H9 (cell line): ENCODE measurements around the gene RABGAP1. TPM values are rescaled to one million over a fixed set of nuclear protein-coding genes. Genes with fewer than 3 reads are reported as not detected.

ENCODE experiments used
- DNase-seq: peaks from one replicate; pipeline ENCODE4 v3.0.0-alpha.2; 2017
- H2AFZ ChIP-seq: one replicate; pipeline ENCODE4 v1.6.1; 2013; ENCODE audit warnings: mild to moderate bottlenecking, low read length, control low read depth, moderate library complexity
- H2AK5ac ChIP-seq: 2 replicates; pipeline ENCODE4 v1.6.1; 2013; ENCODE audit warnings: low read length, control low read depth, mixed read lengths; ENCODE audit not compliant: insufficient read length
- H2BK120ac ChIP-seq: one replicate; pipeline ENCODE4 v1.6.1; 2013; ENCODE audit warnings: low read depth, mild to moderate bottlenecking, low read length, control low read depth, inconsistent platforms; ENCODE audit not compliant: poor library complexity, severe bottlenecking
- H2BK12ac ChIP-seq: 2 replicates; pipeline ENCODE4 v1.6.1; 2013; ENCODE audit warnings: low read length, control low read depth, mixed read lengths, low read depth; ENCODE audit not compliant: insufficient read length
- H2BK15ac ChIP-seq: 2 replicates; pipeline ENCODE4 v1.6.1; 2013; ENCODE audit warnings: low read depth, low read length, control low read depth
- H2BK20ac ChIP-seq: one replicate; pipeline ENCODE4 v1.6.1; 2013; ENCODE audit warnings: low read depth, mild to moderate bottlenecking, low read length, control low read depth, inconsistent platforms; ENCODE audit not compliant: poor library complexity, severe bottlenecking
- H2BK5ac ChIP-seq: 2 replicates; pipeline ENCODE4 v1.6.1; 2013; ENCODE audit warnings: low read length, control low read depth, mixed read lengths; ENCODE audit not compliant: insufficient read length
- H3K14ac ChIP-seq: 2 replicates; pipeline ENCODE4 v1.6.1; 2013; ENCODE audit warnings: low read length, control low read depth; ENCODE audit not compliant: insufficient read depth
- H3K18ac ChIP-seq: 2 replicates; pipeline ENCODE4 v1.6.1; 2013; ENCODE audit warnings: low read depth, mild to moderate bottlenecking, mixed read lengths, low read length, control low read depth; ENCODE audit not compliant: insufficient read length
- H3K23ac ChIP-seq: 2 replicates; pipeline ENCODE4 v1.6.1; 2013; ENCODE audit warnings: low read length, control low read depth, mixed read lengths, low read depth; ENCODE audit not compliant: insufficient read length
- H3K23me2 ChIP-seq: 2 replicates; pipeline ENCODE4 v1.6.1; 2013; ENCODE audit warnings: low read depth, mild to moderate bottlenecking, mixed read lengths, low read length, control low read depth; ENCODE audit not compliant: insufficient read length, poor library complexity, severe bottlenecking
- H3K27ac ChIP-seq: 2 replicates; pipeline ENCODE4 v1.5.1; 2013; ENCODE audit warnings: low read length, control low read depth, mixed read lengths, low read depth; ENCODE audit not compliant: insufficient read length
- H3K27me3 ChIP-seq: 2 replicates; pipeline ENCODE4 v1.6.1; 2013; ENCODE audit warnings: low read length, control low read depth, inconsistent platforms; ENCODE audit not compliant: insufficient read depth
- H3K4ac ChIP-seq: 2 replicates; pipeline ENCODE4 v1.6.1; 2013; ENCODE audit warnings: low read depth, mild to moderate bottlenecking, control low read depth, inconsistent platforms, low read length, moderate library complexity
- H3K4me1 ChIP-seq: 2 replicates; pipeline ENCODE4 v1.6.1; 2013; ENCODE audit warnings: low read length, control low read depth, inconsistent platforms; ENCODE audit not compliant: insufficient read depth
- H3K4me2 ChIP-seq: 2 replicates; pipeline ENCODE4 v1.6.1; 2013; ENCODE audit warnings: low read length, control low read depth, mixed read lengths; ENCODE audit not compliant: insufficient read length, insufficient read depth
- H3K56ac ChIP-seq: 2 replicates; pipeline ENCODE4 v1.6.1; 2013; ENCODE audit warnings: low read depth, mild to moderate bottlenecking, mixed read lengths, low read length, control low read depth; ENCODE audit not compliant: insufficient read length
- H3K79me1 ChIP-seq: 2 replicates; pipeline ENCODE4 v1.6.1; 2013; ENCODE audit warnings: low read depth, mild to moderate bottlenecking, moderate library complexity, low read length, control low read depth, inconsistent platforms; ENCODE audit not compliant: insufficient read depth, poor library complexity, severe bottlenecking
- H3K79me2 ChIP-seq: 2 replicates; pipeline ENCODE4 v1.6.1; 2013; ENCODE audit warnings: low read length, control low read depth, inconsistent platforms; ENCODE audit not compliant: insufficient read depth
- H3K9ac ChIP-seq: 2 replicates; pipeline ENCODE4 v1.6.1; 2013; ENCODE audit warnings: low read length, control low read depth, mixed read lengths; ENCODE audit not compliant: insufficient read length; ENCODE audit errors: extremely low read depth
- H3K9me3 ChIP-seq: one replicate; pipeline ENCODE4 v1.6.1; 2013; ENCODE audit warnings: low read depth, low read length, inconsistent platforms; ENCODE audit not compliant: control insufficient read depth
- H3T11ph ChIP-seq: one replicate; pipeline ENCODE4 v1.6.1; 2013; ENCODE audit warnings: mild to moderate bottlenecking, low read length, control low read depth, inconsistent platforms
- H4K20me1 ChIP-seq: one replicate; pipeline ENCODE4 v1.6.1; 2013; ENCODE audit not compliant: control insufficient read depth, insufficient read length, insufficient read depth
- H4K5ac ChIP-seq: 2 replicates; pipeline ENCODE4 v1.6.1; 2013; ENCODE audit warnings: low read depth, mild to moderate bottlenecking, mixed read lengths, low read length, control low read depth; ENCODE audit not compliant: insufficient read length
- H4K8ac ChIP-seq: replicated peaks from 2 replicates; pipeline ENCODE4 v1.6.1; 2013; ENCODE audit warnings: low read length, control low read depth, mixed read lengths, low read depth; ENCODE audit not compliant: insufficient read length
- H4K91ac ChIP-seq: 2 replicates; pipeline ENCODE4 v1.6.1; 2013; ENCODE audit warnings: low read depth, mild to moderate bottlenecking, moderate library complexity, mixed read lengths, low read length, control low read depth; ENCODE audit not compliant: insufficient read length
- H3K27ac Mint-ChIP-seq, 3 experiments: 2 replicates in 2 of 3; 3 replicates in 1 of 3; pipeline ENCODE4 v1.8.0; 2020 to 2021; ENCODE audit warnings: mixed read lengths in 3 of 3, mild to moderate bottlenecking in 1 of 3, moderate library complexity in 1 of 3
- H3K27me3 Mint-ChIP-seq: 2 replicates; pipeline ENCODE4 v1.8.0; 2021; ENCODE audit warnings: low read depth, mild to moderate bottlenecking, moderate library complexity, mixed read lengths
- H3K36me3 Mint-ChIP-seq, 3 experiments: 2 replicates in 2 of 3; 3 replicates in 1 of 3; pipeline ENCODE4 v1.8.0; 2020 to 2021; ENCODE audit warnings: low read depth in 3 of 3, mixed read lengths in 3 of 3; ENCODE audit not compliant: insufficient read depth in 1 of 3
- H3K4me1 Mint-ChIP-seq, 2 experiments: 2 replicates each; pipeline ENCODE4 v1.8.0; 2020; ENCODE audit warnings: mixed read lengths in 2 of 2
- H3K4me3 Mint-ChIP-seq, 2 experiments: 2 replicates in 1 of 2; 3 replicates in 1 of 2; pipeline ENCODE4 v1.8.0; 2020 to 2021; ENCODE audit warnings: mild to moderate bottlenecking in 2 of 2, mixed read lengths in 2 of 2, moderate library complexity in 1 of 2
- H3K9me3 Mint-ChIP-seq, 2 experiments: 2 replicates in 1 of 2; 3 replicates in 1 of 2; pipeline ENCODE4 v1.8.0; 2020; ENCODE audit warnings: mild to moderate bottlenecking in 2 of 2, mixed read lengths in 2 of 2, moderate library complexity in 1 of 2
- CTCF ChIP-seq: fragments of 200-600 bp; sonication (generic); conservative IDR thresholded peaks from 3 replicates; pipeline ENCODE4 v1.8.0; 2021; ENCODE audit warnings: antibody characterized with exemption, mild to moderate bottlenecking
- WGBS: extraction: QIAGEN DNeasy Blood & Tissue Kit; methylation state at CpG from one replicate; pipeline ENCODE4 v1.1.7; 2013; ENCODE audit warnings: missing lambda C conversion rate, low lambda C conversion rate, mixed read lengths; ENCODE audit not compliant: insufficient read length; ENCODE audit errors: extremely low coverage; 5-methylcytosine and 5-hydroxymethylcytosine counted together
- total RNA-seq: library from RNA; stranded (reverse); gene quantifications from 2 replicates; pipeline ENCODE4 v1.2.1, GENCODE V29; 2021

Gene RABGAP1
- total RNA-seq, 1 experiment from 2014 or later: 31.6 TPM

DNA sequence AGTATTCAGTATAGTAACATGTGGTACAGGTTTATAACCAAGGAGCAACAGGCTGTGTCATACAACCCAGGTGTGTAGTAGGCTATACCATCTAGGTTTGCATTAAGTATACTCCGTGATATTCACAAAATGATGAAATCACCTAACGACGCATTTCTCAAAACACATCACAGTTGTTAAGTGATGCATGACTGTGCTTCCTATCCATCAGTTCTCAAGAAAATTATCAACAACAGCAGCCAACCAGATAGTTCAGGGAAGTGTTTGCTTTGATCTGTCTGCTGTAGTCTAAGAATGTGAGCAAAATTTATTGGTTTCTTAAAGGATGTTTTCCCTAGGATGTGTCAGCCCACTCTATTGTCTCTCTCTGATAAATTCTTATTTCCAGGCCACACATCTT lies 16.9 kb upstream of the RABGAP1 start:
- no peaks in the 10 kb centered on the region for H3K9me3 ChIP-seq
- H3K27ac ChIP-seq: peak overlapping the region; percentile 40
- no peak overlapping the region for H3K23ac ChIP-seq
- H2BK12ac ChIP-seq: no peak overlapping the region
- no peak overlapping the region for H3K56ac ChIP-seq
- H2AK5ac ChIP-seq: no peak overlapping the region
- no peak for DNase-seq
- H4K91ac ChIP-seq: no peak overlapping the region
- H3K4ac ChIP-seq: no peak overlapping the region
- Mint-ChIP-seq H3K4me3 (no peak overlapping the region), H3K27ac (peak overlapping the region in 1 of 3 experiments; percentile 5; a peak in 2 of 7 replicates), H3K36me3 (peaks cover under 1 to 8% (median 5%) of the 10 kb centered on the region in 3 experiments; a peak in 5 of 7 replicates), H3K27me3 (no peaks in the 10 kb centered on the region), H3K9me3 (no peaks in the 10 kb centered on the region), H3K4me1 (peaks cover 19 to 21% of the 10 kb centered on the region in 2 experiments)
- H3K79me2 ChIP-seq: peaks cover 2% of the 10 kb centered on the region; the same call in 1 of the 2 replicates
- H3T11ph ChIP-seq: no peak overlapping the region
- no peaks in the 10 kb centered on the region for H3K79me1 ChIP-seq
- no peak overlapping the region for H2AFZ ChIP-seq
- H3K23me2 ChIP-seq: no peaks in the 10 kb centered on the region
- no CpG with 5 or more reads among the region's 3 CpGs for WGBS
- H3K9ac ChIP-seq: no peak overlapping the region
- no peak overlapping the region for H3K18ac ChIP-seq
- TF ChIP-seq CTCF: no peak
- H4K8ac ChIP-seq: no peak overlapping the region
- no peak overlapping the region for H2BK120ac ChIP-seq
- H3K14ac ChIP-seq: no peak overlapping the region
- H4K20me1 ChIP-seq: no peaks in the 10 kb centered on the region
- no peak overlapping the region for H3K4me2 ChIP-seq
- H4K5ac ChIP-seq: no peak overlapping the region
- no peak overlapping the region for H2BK15ac ChIP-seq
- H2BK5ac ChIP-seq: no peak overlapping the region
- H2BK20ac ChIP-seq: no peak overlapping the region
- H3K4me1 ChIP-seq: peaks cover 7% of the 10 kb centered on the region
- H3K27me3 ChIP-seq: no peaks in the 10 kb centered on the region; the same call in 1 of the 2 replicates
